HepG2 (cell line): ENCODE results near the gene KCNH6.

ENCODE experiments used
- ADNP ChIP-seq: sonication (generic); formaldehyde crosslinking; IDR thresholded peaks from 2 replicates; pipeline ENCODE4 v1.4.0; 2020; ENCODE audit warnings: missing genetic modification reagents
- CBX2 ChIP-seq, 2 experiments: fragments of 200-600 bp in 1 of 2; sonication (generic); formaldehyde crosslinking in 1 of 2; IDR thresholded peaks; 2 replicates each; pipeline versions ENCODE4 v1.7.0 to v1.8.1; 2018 to 2022; ENCODE audit warnings: low read depth in 2 of 2, low read length in 1 of 2, mild to moderate bottlenecking in 1 of 2, missing genetic modification reagents in 1 of 2
- CREB1 ChIP-seq, 2 experiments: fragments of 450-650 bp in 1 of 2; IDR thresholded peaks; 2 replicates each; pipeline ENCODE4 v1.6.1; 2016 to 2017; ENCODE audit warnings: control low read depth in 1 of 2, mild to moderate bottlenecking in 1 of 2, missing compliant biosample characterization in 1 of 2, missing genetic modification characterization in 1 of 2
- FOXJ3 ChIP-seq: sonication (generic); formaldehyde crosslinking; IDR thresholded peaks from 2 replicates; pipeline ENCODE4 v1.4.0; 2020; ENCODE audit warnings: missing genetic modification reagents, mild to moderate bottlenecking, borderline replicate concordance
- KAT2B ChIP-seq: fragments of 150-350 bp; IDR thresholded peaks from 2 replicates; pipeline ENCODE4 v1.6.1; 2014; ENCODE audit warnings: low read depth, low read length, borderline replicate concordance
- POLR2A ChIP-seq, 2 experiments: IDR thresholded peaks; 2 replicates each; pipeline ENCODE4 v1.6.1; 2011; ENCODE audit warnings: low read depth in 2 of 2, low read length in 2 of 2, mild to moderate bottlenecking in 1 of 2, moderate library complexity in 1 of 2; ENCODE audit not compliant: insufficient read depth in 1 of 2
- SP5 ChIP-seq: IDR thresholded peaks from 2 replicates; pipeline ENCODE4 v1.6.1; 2016; ENCODE audit warnings: low read depth, borderline replicate concordance
- STAG1 ChIP-seq: sonication (generic); formaldehyde crosslinking; IDR thresholded peaks from 2 replicates; pipeline ENCODE4 v1.4.0; 2020; ENCODE audit warnings: missing genetic modification reagents
- TARDBP ChIP-seq: sonication (generic); formaldehyde crosslinking; IDR thresholded peaks from 2 replicates; pipeline ENCODE4 v1.8.0; 2022; ENCODE audit warnings: mild to moderate bottlenecking, missing genetic modification reagents
- TF ChIP-seq, protein P1 (sequence below): sonication (generic); formaldehyde crosslinking; IDR thresholded peaks from 2 replicates; pipeline ENCODE4 v1.8.1; 2023; ENCODE audit warnings: mild to moderate bottlenecking, missing genetic modification reagents
- TF ChIP-seq, protein P2 (sequence below): IDR thresholded peaks from 2 replicates; pipeline ENCODE4 v1.6.1; 2012; ENCODE audit warnings: low read length, improper control_type of control experiment
- TF ChIP-seq, protein P3 (sequence below): sonication (generic); formaldehyde crosslinking; IDR thresholded peaks from 2 replicates; pipeline ENCODE4 v1.9.0; 2021; ENCODE audit warnings: missing genetic modification reagents, borderline replicate concordance
- TF ChIP-seq, protein P4 (sequence below): sonication (generic); formaldehyde crosslinking; IDR thresholded peaks from 2 replicates; pipeline ENCODE4 v1.5.0; 2020; ENCODE audit warnings: mild to moderate bottlenecking, missing genetic modification reagents, moderate library complexity

DNA sequence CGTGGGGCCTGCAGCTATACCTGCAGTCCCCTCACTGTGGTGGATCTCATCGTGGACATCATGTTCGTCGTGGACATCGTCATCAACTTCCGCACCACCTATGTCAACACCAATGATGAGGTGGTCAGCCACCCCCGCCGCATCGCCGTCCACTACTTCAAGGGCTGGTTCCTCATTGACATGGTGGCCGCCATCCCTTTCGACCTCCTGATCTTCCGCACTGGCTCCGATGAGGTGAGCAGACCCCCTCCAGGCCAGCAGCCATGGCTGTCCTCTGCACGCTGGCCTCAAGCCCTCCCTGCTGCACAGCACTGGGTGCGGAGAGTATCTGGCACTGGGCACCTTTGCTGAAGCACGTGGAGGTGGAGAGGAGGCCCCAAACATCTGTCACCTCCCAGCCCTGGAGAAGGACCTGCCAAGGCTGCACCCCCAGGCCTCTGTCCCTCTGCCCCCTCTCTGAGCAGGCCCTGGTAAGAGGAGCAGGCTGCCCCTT is 11.0 kb downstream of the KCNH6 start:
- TF ChIP-seq SP5 (CRISPR knock-in tag) (no peak), POLR2A (IDR thresholded peaks at IDR 0.05; ENCODE audit: insufficient read depth in 1 of 2, low read depth in 2 of 2, low read length in 2 of 2) (no peak), CBX2 (IDR thresholded peaks at IDR 0.05; ENCODE audit: low read depth, low read length) (no peak), CBX2 (CRISPR knock-in tag; IDR thresholded peaks at IDR 0.05; ENCODE audit: low read depth) (no peak), CREB1 (IDR thresholded peaks at IDR 0.05) (no peak), CREB1 (CRISPR knock-in tag; IDR thresholded peaks at IDR 0.05) (no peak), ADNP (no peak), KAT2B (no peak), TARDBP (CRISPR knock-in tag) (no peak), FOXJ3 (CRISPR knock-in tag) (no peak), STAG1 (CRISPR knock-in tag) (no peak)
- TF ChIP-seq, protein P1, sequence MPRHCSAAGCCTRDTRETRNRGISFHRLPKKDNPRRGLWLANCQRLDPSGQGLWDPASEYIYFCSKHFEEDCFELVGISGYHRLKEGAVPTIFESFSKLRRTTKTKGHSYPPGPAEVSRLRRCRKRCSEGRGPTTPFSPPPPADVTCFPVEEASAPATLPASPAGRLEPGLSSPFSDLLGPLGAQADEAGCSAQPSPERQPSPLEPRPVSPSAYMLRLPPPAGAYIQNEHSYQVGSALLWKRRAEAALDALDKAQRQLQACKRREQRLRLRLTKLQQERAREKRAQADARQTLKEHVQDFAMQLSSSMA (CRISPR knock-in tag) = no peak
- TF ChIP-seq, protein P2, sequence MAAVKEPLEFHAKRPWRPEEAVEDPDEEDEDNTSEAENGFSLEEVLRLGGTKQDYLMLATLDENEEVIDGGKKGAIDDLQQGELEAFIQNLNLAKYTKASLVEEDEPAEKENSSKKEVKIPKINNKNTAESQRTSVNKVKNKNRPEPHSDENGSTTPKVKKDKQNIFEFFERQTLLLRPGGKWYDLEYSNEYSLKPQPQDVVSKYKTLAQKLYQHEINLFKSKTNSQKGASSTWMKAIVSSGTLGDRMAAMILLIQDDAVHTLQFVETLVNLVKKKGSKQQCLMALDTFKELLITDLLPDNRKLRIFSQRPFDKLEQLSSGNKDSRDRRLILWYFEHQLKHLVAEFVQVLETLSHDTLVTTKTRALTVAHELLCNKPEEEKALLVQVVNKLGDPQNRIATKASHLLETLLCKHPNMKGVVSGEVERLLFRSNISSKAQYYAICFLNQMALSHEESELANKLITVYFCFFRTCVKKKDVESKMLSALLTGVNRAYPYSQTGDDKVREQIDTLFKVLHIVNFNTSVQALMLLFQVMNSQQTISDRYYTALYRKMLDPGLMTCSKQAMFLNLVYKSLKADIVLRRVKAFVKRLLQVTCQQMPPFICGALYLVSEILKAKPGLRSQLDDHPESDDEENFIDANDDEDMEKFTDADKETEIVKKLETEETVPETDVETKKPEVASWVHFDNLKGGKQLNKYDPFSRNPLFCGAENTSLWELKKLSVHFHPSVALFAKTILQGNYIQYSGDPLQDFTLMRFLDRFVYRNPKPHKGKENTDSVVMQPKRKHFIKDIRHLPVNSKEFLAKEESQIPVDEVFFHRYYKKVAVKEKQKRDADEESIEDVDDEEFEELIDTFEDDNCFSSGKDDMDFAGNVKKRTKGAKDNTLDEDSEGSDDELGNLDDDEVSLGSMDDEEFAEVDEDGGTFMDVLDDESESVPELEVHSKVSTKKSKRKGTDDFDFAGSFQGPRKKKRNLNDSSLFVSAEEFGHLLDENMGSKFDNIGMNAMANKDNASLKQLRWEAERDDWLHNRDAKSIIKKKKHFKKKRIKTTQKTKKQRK = no peak
- TF ChIP-seq, protein P3, sequence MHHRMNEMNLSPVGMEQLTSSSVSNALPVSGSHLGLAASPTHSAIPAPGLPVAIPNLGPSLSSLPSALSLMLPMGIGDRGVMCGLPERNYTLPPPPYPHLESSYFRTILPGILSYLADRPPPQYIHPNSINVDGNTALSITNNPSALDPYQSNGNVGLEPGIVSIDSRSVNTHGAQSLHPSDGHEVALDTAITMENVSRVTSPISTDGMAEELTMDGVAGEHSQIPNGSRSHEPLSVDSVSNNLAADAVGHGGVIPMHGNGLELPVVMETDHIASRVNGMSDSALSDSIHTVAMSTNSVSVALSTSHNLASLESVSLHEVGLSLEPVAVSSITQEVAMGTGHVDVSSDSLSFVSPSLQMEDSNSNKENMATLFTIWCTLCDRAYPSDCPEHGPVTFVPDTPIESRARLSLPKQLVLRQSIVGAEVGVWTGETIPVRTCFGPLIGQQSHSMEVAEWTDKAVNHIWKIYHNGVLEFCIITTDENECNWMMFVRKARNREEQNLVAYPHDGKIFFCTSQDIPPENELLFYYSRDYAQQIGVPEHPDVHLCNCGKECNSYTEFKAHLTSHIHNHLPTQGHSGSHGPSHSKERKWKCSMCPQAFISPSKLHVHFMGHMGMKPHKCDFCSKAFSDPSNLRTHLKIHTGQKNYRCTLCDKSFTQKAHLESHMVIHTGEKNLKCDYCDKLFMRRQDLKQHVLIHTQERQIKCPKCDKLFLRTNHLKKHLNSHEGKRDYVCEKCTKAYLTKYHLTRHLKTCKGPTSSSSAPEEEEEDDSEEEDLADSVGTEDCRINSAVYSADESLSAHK (CRISPR knock-in tag) = no peak
- TF ChIP-seq, protein P4, sequence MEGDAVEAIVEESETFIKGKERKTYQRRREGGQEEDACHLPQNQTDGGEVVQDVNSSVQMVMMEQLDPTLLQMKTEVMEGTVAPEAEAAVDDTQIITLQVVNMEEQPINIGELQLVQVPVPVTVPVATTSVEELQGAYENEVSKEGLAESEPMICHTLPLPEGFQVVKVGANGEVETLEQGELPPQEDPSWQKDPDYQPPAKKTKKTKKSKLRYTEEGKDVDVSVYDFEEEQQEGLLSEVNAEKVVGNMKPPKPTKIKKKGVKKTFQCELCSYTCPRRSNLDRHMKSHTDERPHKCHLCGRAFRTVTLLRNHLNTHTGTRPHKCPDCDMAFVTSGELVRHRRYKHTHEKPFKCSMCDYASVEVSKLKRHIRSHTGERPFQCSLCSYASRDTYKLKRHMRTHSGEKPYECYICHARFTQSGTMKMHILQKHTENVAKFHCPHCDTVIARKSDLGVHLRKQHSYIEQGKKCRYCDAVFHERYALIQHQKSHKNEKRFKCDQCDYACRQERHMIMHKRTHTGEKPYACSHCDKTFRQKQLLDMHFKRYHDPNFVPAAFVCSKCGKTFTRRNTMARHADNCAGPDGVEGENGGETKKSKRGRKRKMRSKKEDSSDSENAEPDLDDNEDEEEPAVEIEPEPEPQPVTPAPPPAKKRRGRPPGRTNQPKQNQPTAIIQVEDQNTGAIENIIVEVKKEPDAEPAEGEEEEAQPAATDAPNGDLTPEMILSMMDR (CRISPR knock-in tag) = no peak
